Measurements from ENCODE around the gene CACNA1H. TPM values are rescaled to one million over a fixed set of nuclear protein-coding genes. Genes with fewer than 3 reads are reported as not detected.
A peak's percentile ranks its signal among the peaks of the same experiment; 100 is the strongest.

Gene CACNA1H
- 4.2 TPM for total RNA-seq

GRCh38 chr16:1152651-1153259, at the start of gene CACNA1H:
TSS of gene CACNA1H (plus strand) at chr16:1153106. CDS start at chr16:1153738, 632 bp downstream.
- ATAC-seq, result peak; percentile 57
- no peak for DNase-seq (ENCODE audit: low spot score)

- no peak for DNase-seq (ENCODE audit: low spot score)
- no peak for ATAC-seq
These were observed 49.3 kb upstream of the CACNA1H start for GRCh38 chr16:1103636-1103980.

GRCh38 chr16:1105888-1106620, 46.9 kb upstream of the CACNA1H start:
- DNase-seq (ENCODE audit: low spot score), result peak; percentile 78
- peak; percentile 82 for ATAC-seq

GRCh38 chr16:1106659-1107058, 46.2 kb upstream of the CACNA1H start:
- no peak for ATAC-seq
- DNase-seq (ENCODE audit: low spot score), result no peak

GRCh38 chr16:1107141-1107540, 45.8 kb upstream of the CACNA1H start:
- DNase-seq (ENCODE audit: low spot score) (no peak), ATAC-seq (no peak)

GRCh38 chr16:1107731-1108130, 45.2 kb upstream of the CACNA1H start:
- DNase-seq (ENCODE audit: low spot score) (no peak), ATAC-seq (no peak)

- DNase-seq (ENCODE audit: low spot score) (peak; percentile 87), ATAC-seq (peak; percentile 87)
These were observed 44.3 kb upstream of the CACNA1H start for GRCh38 chr16:1108299-1109252.

GRCh38 chr16:1109648-1110047, 43.3 kb upstream of the CACNA1H start:
- ATAC-seq, result no peak
- DNase-seq (ENCODE audit: low spot score), result no peak

GRCh38 chr16:1112506-1113184, 40.3 kb upstream of the CACNA1H start:
- no peak for ATAC-seq
- DNase-seq (ENCODE audit: low spot score), result no peak

GRCh38 chr16:1113489-1113888, 39.4 kb upstream of the CACNA1H start:
- ATAC-seq, result no peak
- DNase-seq (ENCODE audit: low spot score), result no peak

- ATAC-seq (no peak), DNase-seq (ENCODE audit: low spot score) (no peak)
These were observed 38.9 kb upstream of the CACNA1H start for GRCh38 chr16:1113889-1114526.

GRCh38 chr16:1116693-1117077, 36.2 kb upstream of the CACNA1H start:
- no peak for ATAC-seq
- no peak for DNase-seq (ENCODE audit: low spot score)

GRCh38 chr16:1117176-1117900, 35.6 kb upstream of the CACNA1H start:
- no peak for ATAC-seq
- no peak for DNase-seq (ENCODE audit: low spot score)

GRCh38 chr16:1117926-1118325, 35.0 kb upstream of the CACNA1H start:
- DNase-seq (ENCODE audit: low spot score) (no peak), ATAC-seq (no peak)

GRCh38 chr16:1119129-1119528, 33.8 kb upstream of the CACNA1H start:
- ATAC-seq (no peak), DNase-seq (ENCODE audit: low spot score) (no peak)

GRCh38 chr16:1119766-1120576, 32.9 kb upstream of the CACNA1H start:
- ATAC-seq, result no peak

GRCh38 chr16:1120577-1120941, 32.3 kb upstream of the CACNA1H start:
- DNase-seq (ENCODE audit: low spot score), result no peak
- ATAC-seq, result no peak

More at GRCh38 chr16:1119766-1120576, 32.9 kb upstream of the CACNA1H start:
- no peak for DNase-seq (ENCODE audit: low spot score)

- ATAC-seq, result no peak
- no peak for DNase-seq (ENCODE audit: low spot score)
These were observed 31.9 kb upstream of the CACNA1H start for GRCh38 chr16:1121009-1121408.
